Astrocyte of the spinal cord (primary cell): ENCODE measurements around the gene ERG.

Experiments used
- DNase-seq: peaks from one replicate; pipeline ENCODE4 v3.0.0; 2011; ENCODE audit warnings: low read depth, low spot score
- H3K4me3 ChIP-seq: 2 replicates; pipeline ENCODE4 v1.5.1; 2011; ENCODE audit warnings: low read depth, mild to moderate bottlenecking, low read length, moderate library complexity
- in situ Hi-C: cut with HindIII; loops from 2 replicates; pipeline ENCODE4 v1.10.0; 2017; ENCODE audit warnings: low sequenced_read_pairs
- TF ChIP-seq, protein P1 (sequence below): IDR thresholded peaks from 2 replicates; pipeline ENCODE4 v1.5.1; 2012; ENCODE audit warnings: low read depth, mild to moderate bottlenecking, low read length, inconsistent platforms

The ERG gene

DNA sequence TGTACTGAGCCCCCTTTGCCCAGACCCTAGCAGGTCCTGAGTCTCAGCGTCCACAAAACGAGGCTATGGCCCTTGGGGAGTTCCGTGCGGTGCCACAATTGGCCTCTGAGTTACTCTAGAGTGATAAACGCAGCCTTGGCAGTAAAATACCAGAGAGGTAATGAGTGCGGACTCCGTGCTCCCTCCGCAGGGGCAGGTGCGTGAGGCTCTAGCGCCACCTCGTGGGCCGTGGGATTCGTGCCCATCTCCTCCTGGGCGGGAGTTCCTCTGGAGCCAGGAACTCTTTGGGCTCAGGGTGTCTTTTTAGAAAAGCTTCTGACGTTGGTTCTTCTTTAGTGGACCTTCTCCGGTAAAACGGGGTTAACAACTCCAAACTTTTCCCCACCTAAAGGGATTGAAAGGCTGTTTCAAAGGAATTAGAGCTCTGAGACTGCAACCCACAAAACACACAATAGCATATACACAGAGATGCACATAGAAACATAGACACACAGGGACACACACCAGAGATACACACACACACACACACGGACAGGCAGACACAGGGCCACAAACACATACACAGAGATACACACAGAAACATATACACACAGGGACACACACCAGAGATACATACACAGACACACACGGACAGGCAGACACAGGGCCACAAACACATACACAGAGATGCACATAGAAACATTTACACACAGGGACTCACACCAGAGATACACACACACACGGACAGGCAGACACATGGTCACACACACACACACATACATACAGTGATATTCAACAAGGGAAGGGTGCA is 142.1 kb downstream of the ERG start:
- DNase-seq = peak; percentile 74
- TF ChIP-seq, protein P1, sequence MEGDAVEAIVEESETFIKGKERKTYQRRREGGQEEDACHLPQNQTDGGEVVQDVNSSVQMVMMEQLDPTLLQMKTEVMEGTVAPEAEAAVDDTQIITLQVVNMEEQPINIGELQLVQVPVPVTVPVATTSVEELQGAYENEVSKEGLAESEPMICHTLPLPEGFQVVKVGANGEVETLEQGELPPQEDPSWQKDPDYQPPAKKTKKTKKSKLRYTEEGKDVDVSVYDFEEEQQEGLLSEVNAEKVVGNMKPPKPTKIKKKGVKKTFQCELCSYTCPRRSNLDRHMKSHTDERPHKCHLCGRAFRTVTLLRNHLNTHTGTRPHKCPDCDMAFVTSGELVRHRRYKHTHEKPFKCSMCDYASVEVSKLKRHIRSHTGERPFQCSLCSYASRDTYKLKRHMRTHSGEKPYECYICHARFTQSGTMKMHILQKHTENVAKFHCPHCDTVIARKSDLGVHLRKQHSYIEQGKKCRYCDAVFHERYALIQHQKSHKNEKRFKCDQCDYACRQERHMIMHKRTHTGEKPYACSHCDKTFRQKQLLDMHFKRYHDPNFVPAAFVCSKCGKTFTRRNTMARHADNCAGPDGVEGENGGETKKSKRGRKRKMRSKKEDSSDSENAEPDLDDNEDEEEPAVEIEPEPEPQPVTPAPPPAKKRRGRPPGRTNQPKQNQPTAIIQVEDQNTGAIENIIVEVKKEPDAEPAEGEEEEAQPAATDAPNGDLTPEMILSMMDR = peak; percentile 98
- H3K4me3 ChIP-seq = no peak overlapping the region
- in situ Hi-C loops = no loop called here

DNA sequence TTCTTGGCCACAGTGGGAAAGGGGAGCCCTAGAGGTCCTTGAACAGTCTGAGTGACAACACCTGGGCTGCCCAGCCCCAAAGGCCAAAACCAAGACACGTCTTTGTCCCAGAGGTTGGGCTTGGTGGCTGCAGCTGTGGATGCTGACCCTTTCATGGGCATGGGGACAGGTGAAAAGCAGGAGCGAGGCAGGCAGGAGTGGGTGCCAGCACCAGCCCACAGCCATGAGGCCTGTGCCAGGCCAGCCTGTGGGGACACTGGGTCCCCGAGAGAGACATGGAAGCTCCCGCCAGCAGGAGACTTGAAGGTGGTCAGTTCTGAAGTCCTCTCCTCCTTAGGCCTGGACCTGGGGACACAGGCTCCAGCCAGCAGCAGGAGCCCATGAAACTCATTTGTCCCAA is 142.9 kb downstream of the ERG start:
- in situ Hi-C loops = no loop called here
- TF ChIP-seq, protein P1 = no peak
- no peak overlapping the region for H3K4me3 ChIP-seq
- DNase-seq = no peak

DNA sequence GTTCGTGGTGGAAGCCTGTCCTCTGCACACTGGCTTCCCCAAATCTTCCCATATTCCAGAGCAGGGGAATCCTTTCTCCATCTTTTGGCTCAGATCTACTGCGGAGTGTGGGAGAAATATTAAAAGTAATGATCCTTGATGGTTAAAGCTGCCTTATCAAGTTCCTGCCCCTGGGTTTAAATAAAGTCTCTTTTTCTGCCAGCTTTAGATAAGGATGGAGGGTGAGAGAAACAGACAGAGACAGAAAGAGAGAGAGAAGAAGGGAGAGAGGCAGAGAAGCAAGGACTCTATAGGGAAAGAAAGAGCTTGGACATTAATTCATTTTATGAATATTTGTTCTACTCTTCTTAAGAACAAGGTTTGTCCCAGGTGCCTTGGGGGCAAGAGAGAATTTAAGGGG is 143.5 kb downstream of the ERG start:
- no peak for DNase-seq
- H3K4me3 ChIP-seq = no peak overlapping the region
- TF ChIP-seq, protein P1 = no peak
- in situ Hi-C loops = no loop called here

DNA sequence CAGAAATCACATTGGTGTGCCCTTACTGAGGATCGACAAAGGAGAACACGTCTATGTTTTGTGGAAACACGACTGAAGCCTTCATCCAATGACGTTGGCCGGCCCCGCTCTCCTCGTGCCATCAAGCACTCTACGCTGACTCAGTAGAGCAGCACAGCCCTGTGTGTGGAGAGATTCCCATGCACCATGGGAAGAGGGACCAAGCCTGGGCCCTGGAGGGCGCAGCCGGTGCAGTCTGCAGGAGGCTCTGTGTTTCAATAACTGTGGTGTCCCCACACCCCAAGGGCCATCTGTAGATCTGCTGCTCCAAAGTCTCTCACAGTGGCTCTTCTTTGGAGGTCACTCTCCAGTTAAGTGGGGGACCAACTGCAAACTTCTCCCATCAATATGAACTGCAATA is 144.0 kb downstream of the ERG start:
- in situ Hi-C loops = no loop called here
- no peak for DNase-seq
- TF ChIP-seq, protein P1 = no peak
- no peak overlapping the region for H3K4me3 ChIP-seq

DNA sequence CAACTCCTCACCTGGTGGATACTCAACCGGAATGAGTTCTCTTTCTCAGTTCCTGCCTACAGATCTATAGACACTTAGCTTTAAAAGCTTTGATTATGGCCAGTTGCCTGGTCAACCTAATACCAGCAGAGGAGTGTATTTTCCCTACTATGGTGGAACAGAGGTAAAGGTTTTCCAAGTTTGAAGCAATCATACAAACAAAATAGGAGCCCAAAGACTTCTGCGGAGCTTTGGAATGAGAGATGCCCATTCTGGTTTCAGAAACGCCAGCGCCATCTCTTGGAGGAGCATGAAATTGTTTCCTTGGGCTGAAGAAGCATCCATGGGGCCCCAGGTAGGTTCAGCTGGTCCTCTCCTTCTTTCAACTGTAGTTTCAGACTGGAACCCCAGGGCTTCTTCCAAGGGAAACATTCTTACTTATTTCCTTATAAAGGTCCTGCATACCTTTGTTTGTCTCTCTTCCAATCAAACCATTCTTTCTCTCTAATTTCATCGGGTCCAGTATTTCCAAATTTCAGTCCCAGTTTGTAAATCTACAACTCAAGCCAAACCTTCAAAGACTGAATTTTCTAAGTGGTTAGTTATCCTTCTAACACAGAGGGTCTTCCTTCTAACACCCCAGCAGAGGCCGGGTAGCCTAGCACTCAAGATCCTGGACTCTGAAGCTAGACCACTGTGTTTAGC is 145.6 kb downstream of the ERG start:
- no peak overlapping the region for H3K4me3 ChIP-seq

DNA sequence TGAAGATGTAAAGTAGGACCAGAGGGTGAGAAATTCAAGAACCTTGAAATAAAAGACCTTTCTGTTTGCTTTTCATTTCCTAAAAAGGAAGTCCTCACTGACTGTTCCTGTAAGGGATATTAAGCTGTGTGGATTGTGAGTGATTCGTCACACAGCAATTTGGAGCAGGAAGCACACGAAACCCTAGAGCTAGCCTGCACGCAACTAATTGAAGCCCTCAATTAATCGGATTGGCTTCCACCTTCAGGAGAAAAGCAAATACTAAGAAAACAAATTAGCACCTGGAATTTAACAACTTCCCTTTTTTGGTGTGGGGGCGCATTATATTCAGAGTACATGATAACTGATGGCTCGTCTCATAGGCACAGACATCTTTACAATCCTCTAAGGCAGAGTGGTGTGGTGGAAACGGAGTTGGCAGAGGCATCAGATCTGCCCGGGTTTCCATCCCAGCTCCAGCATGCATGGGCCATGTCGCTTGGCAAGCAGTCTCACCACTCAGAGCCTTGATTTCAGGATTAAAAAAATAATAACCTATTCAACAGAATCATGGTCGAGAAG is 146.2 kb downstream of the ERG start:
- peak; percentile 92 for DNase-seq
- in situ Hi-C loops = no loop called here

More for the DNA sequence above, 145.6 kb downstream of the ERG start:
- peak; percentile 88 for DNase-seq
- TF ChIP-seq, protein P1 = peak; percentile 85
- in situ Hi-C loops = no loop called here

More for the DNA sequence above, 146.2 kb downstream of the ERG start:
- no peak overlapping the region for H3K4me3 ChIP-seq
- TF ChIP-seq, protein P1 = no peak
